Measurements from ENCODE around the gene SMOC2.

The SMOC2 gene

DNA sequence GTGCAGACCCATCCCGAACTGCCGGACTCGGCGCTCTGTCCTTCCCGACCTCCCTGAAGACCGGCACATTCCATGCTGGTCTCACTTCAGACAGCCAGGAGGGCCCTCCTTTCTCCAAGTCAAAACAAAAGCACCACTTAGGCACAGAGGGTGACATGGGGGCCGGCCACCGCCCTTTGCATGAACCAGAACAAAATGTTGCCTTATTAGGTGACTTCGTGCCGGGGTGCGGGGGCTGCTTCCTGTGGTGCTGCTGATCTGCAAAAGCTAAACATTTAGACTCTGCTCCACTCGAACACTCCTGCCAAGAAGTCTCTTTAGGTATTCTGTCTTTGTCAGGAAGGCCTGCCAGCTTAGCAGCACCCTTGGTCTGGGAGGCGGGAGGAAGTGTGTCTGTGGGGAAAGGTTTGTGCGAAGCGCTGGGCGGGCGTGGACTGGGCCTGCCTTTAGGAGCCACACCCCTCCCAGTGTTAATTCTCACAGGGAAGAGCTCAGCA is 133.8 kb downstream of the SMOC2 start:
- Histone ChIP-seq H3K27me3 (ENCODE audit: insufficient read depth, poor library complexity, severe bottlenecking) (no peaks in the 10 kb centered on the region), H3K4me1 (ENCODE audit: insufficient read depth, poor library complexity, severe bottlenecking) (no peaks in the 10 kb centered on the region), H3K27ac (ENCODE audit: poor library complexity, severe bottlenecking) (no peak overlapping the region), H3K9me3 (ENCODE audit: severe bottlenecking) (no peaks in the 10 kb centered on the region), H3K36me3 (ENCODE audit: low read depth) (no peaks in the 10 kb centered on the region), H3K4me3 (ENCODE audit: severe bottlenecking) (no peak overlapping the region)
- ATAC-seq (ENCODE audit: low read depth) = no peak
- TF ChIP-seq, protein P1, sequence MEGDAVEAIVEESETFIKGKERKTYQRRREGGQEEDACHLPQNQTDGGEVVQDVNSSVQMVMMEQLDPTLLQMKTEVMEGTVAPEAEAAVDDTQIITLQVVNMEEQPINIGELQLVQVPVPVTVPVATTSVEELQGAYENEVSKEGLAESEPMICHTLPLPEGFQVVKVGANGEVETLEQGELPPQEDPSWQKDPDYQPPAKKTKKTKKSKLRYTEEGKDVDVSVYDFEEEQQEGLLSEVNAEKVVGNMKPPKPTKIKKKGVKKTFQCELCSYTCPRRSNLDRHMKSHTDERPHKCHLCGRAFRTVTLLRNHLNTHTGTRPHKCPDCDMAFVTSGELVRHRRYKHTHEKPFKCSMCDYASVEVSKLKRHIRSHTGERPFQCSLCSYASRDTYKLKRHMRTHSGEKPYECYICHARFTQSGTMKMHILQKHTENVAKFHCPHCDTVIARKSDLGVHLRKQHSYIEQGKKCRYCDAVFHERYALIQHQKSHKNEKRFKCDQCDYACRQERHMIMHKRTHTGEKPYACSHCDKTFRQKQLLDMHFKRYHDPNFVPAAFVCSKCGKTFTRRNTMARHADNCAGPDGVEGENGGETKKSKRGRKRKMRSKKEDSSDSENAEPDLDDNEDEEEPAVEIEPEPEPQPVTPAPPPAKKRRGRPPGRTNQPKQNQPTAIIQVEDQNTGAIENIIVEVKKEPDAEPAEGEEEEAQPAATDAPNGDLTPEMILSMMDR (IDR thresholded peaks at IDR 0.05; ENCODE audit: poor library complexity, severe bottlenecking) = no peak
- DNase-seq (ENCODE audit: low spot score) = no peak

DNA sequence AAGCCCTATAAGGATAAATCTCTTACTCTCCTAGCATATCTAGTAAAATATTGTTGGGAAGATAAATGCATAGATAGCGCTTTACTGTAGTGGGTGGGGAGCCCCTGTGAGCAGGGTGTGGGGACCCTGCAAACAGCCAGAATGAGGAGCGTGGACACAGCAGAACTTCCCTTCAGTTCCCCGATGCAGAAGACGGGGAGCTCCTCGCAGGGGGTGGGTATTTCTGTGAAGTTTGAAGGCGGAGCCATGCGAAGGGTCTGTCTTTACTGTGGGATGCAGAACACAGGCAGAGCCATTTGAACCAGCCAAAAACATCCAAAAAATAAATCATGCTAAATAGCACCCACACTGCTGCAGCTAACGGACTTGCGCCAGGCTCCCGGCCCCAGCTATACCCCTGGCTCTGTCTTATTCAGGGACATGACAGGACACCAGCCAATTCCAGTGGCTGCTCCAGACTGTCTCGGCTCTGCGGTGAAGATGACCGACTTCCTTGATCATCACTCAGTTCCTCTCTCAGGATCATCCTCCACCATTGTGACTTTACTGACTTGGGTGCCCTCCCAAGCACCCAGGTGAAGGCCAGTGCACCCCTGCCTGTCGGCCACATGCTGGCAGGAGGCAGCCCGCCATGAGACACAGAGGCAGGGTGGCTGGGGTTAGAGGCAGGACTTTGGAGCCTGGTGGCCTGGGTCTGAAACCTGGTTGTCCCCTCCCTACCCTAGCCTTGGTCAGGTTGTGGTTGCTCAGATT is 134.5 kb downstream of the SMOC2 start:
- no peaks in the 10 kb centered on the region for H3K27me3 ChIP-seq (ENCODE audit: insufficient read depth, poor library complexity, severe bottlenecking)
- no peaks in the 10 kb centered on the region for H3K36me3 ChIP-seq (ENCODE audit: low read depth)
- no peaks in the 10 kb centered on the region for H3K4me1 ChIP-seq (ENCODE audit: insufficient read depth, poor library complexity, severe bottlenecking)
- no peak for DNase-seq (ENCODE audit: low spot score)
- H3K9me3 ChIP-seq (ENCODE audit: severe bottlenecking) = no peaks in the 10 kb centered on the region
- H3K4me3 ChIP-seq (ENCODE audit: severe bottlenecking) = no peak overlapping the region
- no peak overlapping the region for H3K27ac ChIP-seq (ENCODE audit: poor library complexity, severe bottlenecking)
- TF ChIP-seq, protein P1 (IDR thresholded peaks at IDR 0.05; ENCODE audit: poor library complexity, severe bottlenecking) = no peak
- no peak for ATAC-seq (ENCODE audit: low read depth)

DNA sequence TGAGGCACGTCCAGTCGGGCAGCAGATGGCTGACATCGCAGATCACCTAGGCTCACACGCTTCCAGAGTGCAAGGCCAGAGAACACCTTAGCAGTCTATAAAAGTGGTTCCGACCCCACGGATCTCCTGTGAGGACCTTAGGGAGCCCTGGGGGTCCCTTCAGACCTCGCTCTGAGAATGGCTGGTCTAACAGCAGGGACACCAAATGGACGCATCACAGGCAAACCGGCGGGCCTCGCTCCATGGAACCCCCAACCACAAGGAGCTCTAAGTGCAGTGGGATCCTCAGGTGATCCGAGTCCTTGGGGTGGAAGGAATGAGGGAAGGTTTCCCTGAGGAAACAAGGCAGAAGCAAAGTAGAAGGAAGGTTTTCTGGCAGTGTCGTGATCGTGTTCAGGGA is 135.4 kb downstream of the SMOC2 start:
- H3K27ac ChIP-seq (ENCODE audit: poor library complexity, severe bottlenecking) = no peak overlapping the region
- TF ChIP-seq, protein P1 (IDR thresholded peaks at IDR 0.05; ENCODE audit: poor library complexity, severe bottlenecking) = no peak
- H3K9me3 ChIP-seq (ENCODE audit: severe bottlenecking) = no peaks in the 10 kb centered on the region
- no peak overlapping the region for H3K4me3 ChIP-seq (ENCODE audit: severe bottlenecking)
- peaks cover 3% of the 10 kb centered on the region for H3K27me3 ChIP-seq (ENCODE audit: insufficient read depth, poor library complexity, severe bottlenecking)
- H3K36me3 ChIP-seq (ENCODE audit: low read depth) = no peaks in the 10 kb centered on the region
- no peaks in the 10 kb centered on the region for H3K4me1 ChIP-seq (ENCODE audit: insufficient read depth, poor library complexity, severe bottlenecking)
- no peak for ATAC-seq (ENCODE audit: low read depth)
- DNase-seq (ENCODE audit: low spot score) = no peak

DNA sequence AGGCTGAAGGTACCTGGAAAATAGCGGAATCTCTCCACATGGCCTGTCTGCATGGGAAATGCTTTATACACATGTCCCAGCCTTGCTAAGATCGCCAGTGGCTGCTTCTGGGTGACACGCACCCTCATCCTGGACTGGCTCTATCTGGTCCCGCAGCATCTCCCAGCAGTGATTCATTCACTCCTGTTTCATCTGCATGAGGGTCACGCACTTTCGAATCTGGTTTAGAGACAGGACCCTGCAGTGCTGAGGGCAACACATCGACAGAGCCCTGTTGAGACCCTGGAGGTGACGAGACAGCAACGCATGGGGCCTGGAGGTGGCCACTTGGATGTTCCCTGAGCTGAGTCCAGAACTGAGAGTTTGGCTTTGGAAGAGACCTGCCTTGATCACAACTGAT is 136.5 kb downstream of the SMOC2 start:
- ATAC-seq (ENCODE audit: low read depth) (no peak), DNase-seq (ENCODE audit: low spot score) (no peak)
- Histone ChIP-seq H3K36me3 (ENCODE audit: low read depth) (no peaks in the 10 kb centered on the region), H3K9me3 (ENCODE audit: severe bottlenecking) (no peaks in the 10 kb centered on the region), H3K27me3 (ENCODE audit: insufficient read depth, poor library complexity, severe bottlenecking) (peaks cover 3% of the 10 kb centered on the region), H3K27ac (ENCODE audit: poor library complexity, severe bottlenecking) (no peak overlapping the region), H3K4me1 (ENCODE audit: insufficient read depth, poor library complexity, severe bottlenecking) (no peaks in the 10 kb centered on the region), H3K4me3 (ENCODE audit: severe bottlenecking) (no peak overlapping the region)
- TF ChIP-seq, protein P1 (IDR thresholded peaks at IDR 0.05; ENCODE audit: poor library complexity, severe bottlenecking) = no peak

DNA sequence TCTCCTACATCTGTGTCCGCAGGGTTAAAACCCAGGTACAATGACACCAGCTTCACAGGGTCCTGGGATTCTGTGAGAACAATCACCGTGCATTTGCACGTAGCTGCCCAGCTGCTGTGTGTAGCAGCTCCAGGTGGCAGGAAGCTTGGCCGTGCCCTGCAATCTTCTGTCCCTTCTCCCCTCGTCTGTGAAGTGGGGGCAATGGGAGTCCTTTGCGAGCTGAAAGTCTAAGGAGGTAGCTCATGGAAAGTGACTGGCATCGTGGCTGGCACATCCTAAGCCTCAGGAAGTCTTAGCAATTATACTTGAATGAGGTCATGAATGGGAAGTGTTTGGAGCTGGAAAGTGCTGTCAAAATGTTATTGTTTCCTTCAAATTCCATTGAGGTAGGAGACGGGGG is 137.1 kb downstream of the SMOC2 start:
- DNase-seq (ENCODE audit: low spot score) (no peak), ATAC-seq (ENCODE audit: low read depth) (no peak)
- H3K27ac ChIP-seq (ENCODE audit: poor library complexity, severe bottlenecking) = no peak overlapping the region
- no peaks in the 10 kb centered on the region for H3K36me3 ChIP-seq (ENCODE audit: low read depth)
- H3K4me3 ChIP-seq (ENCODE audit: severe bottlenecking) = no peak overlapping the region
- no peaks in the 10 kb centered on the region for H3K4me1 ChIP-seq (ENCODE audit: insufficient read depth, poor library complexity, severe bottlenecking)
- TF ChIP-seq, protein P1 (IDR thresholded peaks at IDR 0.05; ENCODE audit: poor library complexity, severe bottlenecking) = no peak
- H3K9me3 ChIP-seq (ENCODE audit: severe bottlenecking) = no peaks in the 10 kb centered on the region
- H3K27me3 ChIP-seq (ENCODE audit: insufficient read depth, poor library complexity, severe bottlenecking) = peaks cover 3% of the 10 kb centered on the region
